HepG2 (cell line): ENCODE measurements around the gene COX7A1. TPM values are rescaled to one million over a fixed set of nuclear protein-coding genes. Genes with fewer than 3 reads are reported as not detected.
A peak's percentile ranks its signal among the peaks of the same experiment; 100 is the strongest.

ENCODE experiments used
- DMAP1 ChIP-seq: IDR thresholded peaks from 2 replicates; pipeline ENCODE4 v1.6.1; 2016
- ETV5 ChIP-seq: IDR thresholded peaks from 2 replicates; pipeline ENCODE4 v1.6.1; 2018; ENCODE audit warnings: missing biosample characterization, missing genetic modification reagents, inconsistent platforms, borderline replicate concordance
- MAZ ChIP-seq, 2 experiments: sonication (generic) in 1 of 2; formaldehyde crosslinking in 1 of 2; IDR thresholded peaks; 2 replicates each; pipeline versions ENCODE4 v1.5.0 to v1.6.1; 2012 to 2020; ENCODE audit warnings: low read depth in 2 of 2, mild to moderate bottlenecking in 2 of 2, borderline replicate concordance in 1 of 2, improper control_type of control experiment in 1 of 2, low read length in 1 of 2, missing genetic modification reagents in 1 of 2, moderate library complexity in 1 of 2
- PHF5A ChIP-seq: IDR thresholded peaks from one replicate; pipeline ENCODE4 v1.6.1; 2018; ENCODE audit warnings: low read depth, missing genetic modification reagents; ENCODE audit not compliant: unreplicated experiment
- PRMT3 ChIP-seq: sonication (generic); formaldehyde crosslinking; IDR thresholded peaks from 2 replicates; pipeline ENCODE4 v1.8.1; 2022; ENCODE audit warnings: low read depth, mild to moderate bottlenecking, moderate library complexity, missing genetic modification reagents, borderline replicate concordance
- SOX5 ChIP-seq: IDR thresholded peaks from 2 replicates; pipeline ENCODE4 v1.6.1; 2016; ENCODE audit warnings: borderline replicate concordance
- SUZ12 ChIP-seq: fragments of 150-350 bp; IDR thresholded peaks from 2 replicates; pipeline ENCODE4 v1.6.1; 2014; ENCODE audit warnings: low read depth, low read length
- XBP1 ChIP-seq: sonication (generic); formaldehyde crosslinking; IDR thresholded peaks from 2 replicates; pipeline ENCODE4 v1.5.0; 2020; ENCODE audit warnings: missing genetic modification reagents
- ZNF557 ChIP-seq: sonication (generic); formaldehyde crosslinking; IDR thresholded peaks from 2 replicates; pipeline ENCODE4 v1.4.0; 2020; ENCODE audit warnings: missing genetic modification reagents
- polyA plus RNA-seq, 8 experiments: library from polyadenylated mRNA; depleted of rRNA in 3 of 8; stranded (reverse) in 7 of 8; unstranded in 1 of 8; fragments of >200 nt; fragmentation: Illumina TruSeq in 4 of 8; extraction: Trizol in 4 of 8; gene quantifications; 2 replicates each; pipeline versions ENCODE4 v1.2.1 to v1.2.3, GENCODE V29; 2011 to 2016; ENCODE audit warnings: low read depth in 4 of 8, missing spikeins in 1 of 8, mixed read lengths in 1 of 8; ENCODE audit not compliant: insufficient read depth in 1 of 8
- total RNA-seq, 5 experiments: library from RNA; depleted of rRNA; stranded (reverse); fragments of >200 nt; fragmentation: Illumina TruSeq; extraction: Trizol; gene quantifications; 2 replicates each; pipeline ENCODE4 v1.2.3, GENCODE V29; 2016; ENCODE audit warnings: low read depth in 1 of 5
- TF ChIP-seq, protein P1 (sequence below): sonication (generic); formaldehyde crosslinking; IDR thresholded peaks from 2 replicates; pipeline ENCODE4 v1.4.0; 2020; ENCODE audit warnings: missing genetic modification reagents
- TF ChIP-seq, protein P2 (sequence below): sonication (generic); formaldehyde crosslinking; IDR thresholded peaks from one replicate; pipeline ENCODE4 v1.5.1; 2020; ENCODE audit warnings: mild to moderate bottlenecking, missing genetic modification reagents; ENCODE audit errors: not compliant biosample characterization
- TF ChIP-seq, protein P3 (sequence below): sonication (generic); formaldehyde crosslinking; IDR thresholded peaks from 2 replicates; pipeline ENCODE4 v1.5.0; 2020; ENCODE audit warnings: mild to moderate bottlenecking, low read depth, missing genetic modification reagents, borderline replicate concordance
- TF ChIP-seq, protein P4 (sequence below), 2 experiments: sonication (generic) in 1 of 2; formaldehyde crosslinking in 1 of 2; IDR thresholded peaks; 2 replicates each; pipeline versions ENCODE4 v1.4.0 to v1.6.1; 2016 to 2020; ENCODE audit warnings: borderline replicate concordance in 1 of 2, low read depth in 1 of 2, mild to moderate bottlenecking in 1 of 2, missing genetic modification reagents in 1 of 2

The COX7A1 gene
- total and polyA plus RNA-seq, 2 of the 13 experiments (the other 11 are each of a cell fraction or from before 2014, with no cell fraction given) = not detected

DNA sequence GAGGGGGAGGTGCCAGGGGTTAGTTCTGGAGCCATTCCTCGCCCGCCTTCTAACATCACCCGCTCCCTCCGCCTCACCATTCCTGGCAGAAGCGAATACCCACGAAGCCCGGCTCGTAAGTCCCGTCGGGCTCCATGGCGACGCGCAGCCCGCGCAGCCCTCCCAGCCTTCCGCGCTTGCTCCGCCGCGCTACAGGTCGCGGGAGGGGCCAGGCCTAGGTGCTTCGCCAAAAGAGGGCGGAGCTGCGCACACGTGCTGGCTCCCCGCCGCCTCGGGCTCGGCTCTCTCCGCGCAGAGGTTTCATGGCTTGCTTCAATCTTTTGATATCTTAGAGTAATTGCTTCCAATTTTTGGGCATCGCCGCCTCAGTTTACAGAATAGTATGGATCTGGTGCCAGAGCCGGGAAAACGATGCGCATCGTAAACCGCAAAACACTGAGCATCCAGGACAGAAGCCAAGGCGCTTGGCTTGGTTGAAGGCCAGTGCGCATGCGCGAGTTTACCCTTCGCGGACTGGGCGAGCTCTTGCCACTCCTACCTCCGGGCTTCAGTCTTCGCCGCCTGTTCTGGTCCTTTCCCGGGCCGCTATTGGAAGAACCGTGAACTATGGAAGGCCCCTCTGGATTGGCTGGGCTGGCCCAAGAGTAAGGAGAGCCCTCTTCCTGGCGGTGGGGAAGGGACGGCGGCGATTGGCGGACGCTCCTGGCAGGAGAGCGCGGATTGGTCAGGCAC is 37.4 kb downstream of the COX7A1 start, which contains the start of gene POLR2I (continued):
- TF ChIP-seq XBP1 (CRISPR knock-in tag) = peak; percentile 65; the same call in 1 of the 2 replicates
- TF ChIP-seq, protein P1, sequence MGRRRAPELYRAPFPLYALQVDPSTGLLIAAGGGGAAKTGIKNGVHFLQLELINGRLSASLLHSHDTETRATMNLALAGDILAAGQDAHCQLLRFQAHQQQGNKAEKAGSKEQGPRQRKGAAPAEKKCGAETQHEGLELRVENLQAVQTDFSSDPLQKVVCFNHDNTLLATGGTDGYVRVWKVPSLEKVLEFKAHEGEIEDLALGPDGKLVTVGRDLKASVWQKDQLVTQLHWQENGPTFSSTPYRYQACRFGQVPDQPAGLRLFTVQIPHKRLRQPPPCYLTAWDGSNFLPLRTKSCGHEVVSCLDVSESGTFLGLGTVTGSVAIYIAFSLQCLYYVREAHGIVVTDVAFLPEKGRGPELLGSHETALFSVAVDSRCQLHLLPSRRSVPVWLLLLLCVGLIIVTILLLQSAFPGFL (CRISPR knock-in tag) = no peak
- TF ChIP-seq, protein P2, sequence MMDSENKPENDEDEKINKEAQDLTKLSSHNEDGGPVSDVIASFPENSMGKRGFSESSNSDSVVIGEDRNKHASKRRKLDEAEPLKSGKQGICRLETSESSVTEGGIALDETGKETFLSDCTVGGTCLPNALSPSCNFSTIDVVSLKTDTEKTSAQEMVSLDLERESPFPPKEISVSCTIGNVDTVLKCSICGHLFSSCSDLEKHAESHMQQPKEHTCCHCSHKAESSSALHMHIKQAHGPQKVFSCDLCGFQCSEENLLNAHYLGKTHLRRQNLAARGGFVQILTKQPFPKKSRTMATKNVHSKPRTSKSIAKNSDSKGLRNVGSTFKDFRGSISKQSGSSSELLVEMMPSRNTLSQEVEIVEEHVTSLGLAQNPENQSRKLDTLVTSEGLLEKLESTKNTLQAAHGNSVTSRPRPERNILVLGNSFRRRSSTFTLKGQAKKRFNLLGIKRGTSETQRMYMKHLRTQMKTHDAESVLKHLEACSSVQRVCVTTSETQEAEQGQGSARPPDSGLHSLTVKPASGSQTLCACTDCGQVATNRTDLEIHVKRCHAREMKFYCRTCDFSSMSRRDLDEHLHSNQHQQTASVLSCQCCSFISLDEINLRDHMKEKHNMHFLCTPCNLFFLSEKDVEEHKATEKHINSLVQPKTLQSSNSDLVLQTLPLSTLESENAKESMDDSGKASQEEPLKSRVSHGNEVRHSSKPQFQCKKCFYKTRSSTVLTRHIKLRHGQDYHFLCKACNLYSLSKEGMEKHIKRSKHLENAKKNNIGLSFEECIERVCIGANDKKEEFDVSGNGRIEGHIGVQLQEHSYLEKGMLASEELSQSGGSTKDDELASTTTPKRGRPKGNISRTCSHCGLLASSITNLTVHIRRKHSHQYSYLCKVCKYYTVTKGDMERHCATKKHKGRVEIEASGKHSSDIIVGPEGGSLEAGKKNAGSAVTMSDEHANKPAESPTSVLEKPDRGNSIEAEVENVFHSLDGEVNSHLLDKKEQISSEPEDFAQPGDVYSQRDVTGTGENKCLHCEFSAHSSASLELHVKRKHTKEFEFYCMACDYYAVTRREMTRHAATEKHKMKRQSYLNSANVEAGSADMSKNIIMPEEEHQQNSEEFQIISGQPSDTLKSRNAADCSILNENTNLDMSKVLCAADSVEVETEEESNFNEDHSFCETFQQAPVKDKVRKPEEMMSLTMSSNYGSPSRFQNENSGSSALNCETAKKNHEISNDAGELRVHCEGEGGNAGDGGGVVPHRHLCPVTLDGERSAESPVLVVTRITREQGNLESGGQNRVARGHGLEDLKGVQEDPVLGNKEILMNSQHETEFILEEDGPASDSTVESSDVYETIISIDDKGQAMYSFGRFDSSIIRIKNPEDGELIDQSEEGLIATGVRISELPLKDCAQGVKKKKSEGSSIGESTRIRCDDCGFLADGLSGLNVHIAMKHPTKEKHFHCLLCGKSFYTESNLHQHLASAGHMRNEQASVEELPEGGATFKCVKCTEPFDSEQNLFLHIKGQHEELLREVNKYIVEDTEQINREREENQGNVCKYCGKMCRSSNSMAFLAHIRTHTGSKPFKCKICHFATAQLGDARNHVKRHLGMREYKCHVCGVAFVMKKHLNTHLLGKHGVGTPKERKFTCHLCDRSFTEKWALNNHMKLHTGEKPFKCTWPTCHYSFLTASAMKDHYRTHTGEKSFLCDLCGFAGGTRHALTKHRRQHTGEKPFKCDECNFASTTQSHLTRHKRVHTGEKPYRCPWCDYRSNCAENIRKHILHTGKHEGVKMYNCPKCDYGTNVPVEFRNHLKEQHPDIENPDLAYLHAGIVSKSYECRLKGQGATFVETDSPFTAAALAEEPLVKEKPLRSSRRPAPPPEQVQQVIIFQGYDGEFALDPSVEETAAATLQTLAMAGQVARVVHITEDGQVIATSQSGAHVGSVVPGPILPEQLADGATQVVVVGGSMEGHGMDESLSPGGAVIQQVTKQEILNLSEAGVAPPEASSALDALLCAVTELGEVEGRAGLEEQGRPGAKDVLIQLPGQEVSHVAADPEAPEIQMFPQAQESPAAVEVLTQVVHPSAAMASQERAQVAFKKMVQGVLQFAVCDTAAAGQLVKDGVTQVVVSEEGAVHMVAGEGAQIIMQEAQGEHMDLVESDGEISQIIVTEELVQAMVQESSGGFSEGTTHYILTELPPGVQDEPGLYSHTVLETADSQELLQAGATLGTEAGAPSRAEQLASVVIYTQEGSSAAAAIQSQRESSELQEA = peak; percentile 35
- peak; percentile 90; the same call in 1 of the 2 replicates for TF ChIP-seq ZNF557
- TF ChIP-seq, protein P3, sequence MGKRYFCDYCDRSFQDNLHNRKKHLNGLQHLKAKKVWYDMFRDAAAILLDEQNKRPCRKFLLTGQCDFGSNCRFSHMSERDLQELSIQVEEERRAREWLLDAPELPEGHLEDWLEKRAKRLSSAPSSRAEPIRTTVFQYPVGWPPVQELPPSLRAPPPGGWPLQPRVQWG (CRISPR knock-in tag) = no peak
- TF ChIP-seq PRMT3 = no peak
- TF ChIP-seq MAZ (IDR thresholded peaks at IDR 0.05; ENCODE audit: borderline replicate concordance, low read depth, low read length) = peak; percentile 47; the same call in 1 of the 2 replicates
- peak; percentile 89 for TF ChIP-seq MAZ (CRISPR knock-in tag; IDR thresholded peaks at IDR 0.05; ENCODE audit: low read depth)
- TF ChIP-seq DMAP1 (CRISPR knock-in tag) = peak; percentile 98
- TF ChIP-seq SUZ12 = no peak
- no peak for TF ChIP-seq PHF5A
- peak; percentile 56; the same call in 1 of the 2 replicates for TF ChIP-seq ETV5 (CRISPR knock-in tag)
- TF ChIP-seq, protein P4, sequence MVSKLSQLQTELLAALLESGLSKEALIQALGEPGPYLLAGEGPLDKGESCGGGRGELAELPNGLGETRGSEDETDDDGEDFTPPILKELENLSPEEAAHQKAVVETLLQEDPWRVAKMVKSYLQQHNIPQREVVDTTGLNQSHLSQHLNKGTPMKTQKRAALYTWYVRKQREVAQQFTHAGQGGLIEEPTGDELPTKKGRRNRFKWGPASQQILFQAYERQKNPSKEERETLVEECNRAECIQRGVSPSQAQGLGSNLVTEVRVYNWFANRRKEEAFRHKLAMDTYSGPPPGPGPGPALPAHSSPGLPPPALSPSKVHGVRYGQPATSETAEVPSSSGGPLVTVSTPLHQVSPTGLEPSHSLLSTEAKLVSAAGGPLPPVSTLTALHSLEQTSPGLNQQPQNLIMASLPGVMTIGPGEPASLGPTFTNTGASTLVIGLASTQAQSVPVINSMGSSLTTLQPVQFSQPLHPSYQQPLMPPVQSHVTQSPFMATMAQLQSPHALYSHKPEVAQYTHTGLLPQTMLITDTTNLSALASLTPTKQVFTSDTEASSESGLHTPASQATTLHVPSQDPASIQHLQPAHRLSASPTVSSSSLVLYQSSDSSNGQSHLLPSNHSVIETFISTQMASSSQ (IDR thresholded peaks at IDR 0.05; ENCODE audit: low read depth) = no peak
- TF ChIP-seq, protein P4 (CRISPR knock-in tag; IDR thresholded peaks at IDR 0.05; ENCODE audit: borderline replicate concordance) = peak; percentile 58; the same call in 1 of the 2 replicates
- TF ChIP-seq SOX5 (CRISPR knock-in tag) = no peak; the same call in 1 of the 2 replicates
